Smooth muscle cell (in vitro differentiated cells): ENCODE measurements around the gene AP5M1. TPM values are rescaled to one million over a fixed set of nuclear protein-coding genes. Genes with fewer than 3 reads are reported as not detected.

Experiments
- DNase-seq: peaks from one replicate; lab custom pipeline; 2025; ENCODE audit not compliant: unreplicated experiment; lab: John Stamatoyannopoulos, UW
- H2AFZ ChIP-seq: fragments of 200-600 bp; sonication (generic); 2 replicates; pipeline ENCODE4 v1.6.0; 2016; ENCODE audit warnings: antibody characterized with exemption, low read depth, mild to moderate bottlenecking
- H3F3A ChIP-seq: fragments of 200-600 bp; sonication (generic); 2 replicates; pipeline ENCODE4 v1.6.0; 2017; ENCODE audit warnings: antibody characterized with exemption, low read depth
- H3K27ac ChIP-seq: fragments of 200-600 bp; sonication (generic); 2 replicates; pipeline ENCODE4 v1.5.1; 2016; ENCODE audit warnings: low read depth, mild to moderate bottlenecking
- H3K27me3 ChIP-seq: fragments of 200-600 bp; sonication (generic); 2 replicates; pipeline ENCODE4 v1.6.1; 2016; ENCODE audit warnings: low read depth, mild to moderate bottlenecking
- H3K36me3 ChIP-seq: fragments of 200-600 bp; sonication (generic); 2 replicates; pipeline ENCODE4 v1.5.1; 2016; ENCODE audit warnings: low read depth
- H3K4me1 ChIP-seq: fragments of 200-600 bp; sonication (generic); 2 replicates; pipeline ENCODE4 v1.5.1; 2016; ENCODE audit warnings: low read depth
- H3K4me2 ChIP-seq: fragments of 200-600 bp; sonication (generic); 2 replicates; pipeline ENCODE4 v1.6.0; 2016; ENCODE audit warnings: mild to moderate bottlenecking
- H3K4me3 ChIP-seq: fragments of 200-600 bp; sonication (generic); 2 replicates; pipeline ENCODE4 v1.5.1; 2016; ENCODE audit warnings: mild to moderate bottlenecking
- H3K79me2 ChIP-seq: fragments of 200-600 bp; sonication (generic); 2 replicates; pipeline ENCODE4 v1.6.0; 2016; ENCODE audit warnings: low read depth, mild to moderate bottlenecking
- H3K9ac ChIP-seq: fragments of 200-600 bp; sonication (generic); 2 replicates; pipeline ENCODE4 v1.6.0; 2016; ENCODE audit warnings: low read depth
- H3K9me3 ChIP-seq: fragments of 200-600 bp; sonication (generic); replicated peaks from 2 replicates; pipeline ENCODE4 v1.5.1; 2016; ENCODE audit warnings: low read depth
- H4K20me1 ChIP-seq: fragments of 200-600 bp; sonication (generic); 2 replicates; pipeline ENCODE4 v1.6.0; 2016; ENCODE audit warnings: low read depth
- CTCF ChIP-seq: fragments of 200-600 bp; sonication (generic); IDR thresholded peaks from 2 replicates; pipeline ENCODE4 v1.5.1; 2017; ENCODE audit warnings: borderline replicate concordance, mild to moderate bottlenecking, antibody characterized with exemption; ENCODE audit not compliant: insufficient read depth, poor library complexity, severe bottlenecking
- WGBS: methylation state at CpG from one replicate; pipeline ENCODE4 v1.1.7; 2016; ENCODE audit warnings: low lambda C conversion rate; 5-methylcytosine and 5-hydroxymethylcytosine counted together
- polyA plus RNA-seq: library from polyadenylated mRNA; unstranded; fragments of >200 nt; fragmentation: Nextera tagmentation; extraction: Ambion mirVana; gene quantifications from 2 replicates; pipeline ENCODE4 v1.2.1, GENCODE V29; 2016
- total RNA-seq: library from RNA; depleted of rRNA; stranded (reverse); fragments of >200 nt; gene quantifications from 2 replicates; pipeline ENCODE4 v1.2.3, GENCODE V29; 2014

Gene AP5M1
- total and polyA plus RNA-seq, 2 experiments from 2014 or later: 15.7 to 21.7 TPM

- Histone ChIP-seq H3K4me1 (peaks cover 64% of the 10 kb centered on the region), H3F3A (no peaks in the 10 kb centered on the region), H3K9me3 (no peaks in the 10 kb centered on the region), H2AFZ (no peak overlapping the region), H3K27me3 (no peaks in the 10 kb centered on the region), H3K4me2 (no peak overlapping the region), H3K4me3 (no peak overlapping the region), H4K20me1 (no peaks in the 10 kb centered on the region), H3K27ac (no peak overlapping the region), H3K79me2 (no peaks in the 10 kb centered on the region), H3K36me3 (no peaks in the 10 kb centered on the region), H3K9ac (no peak overlapping the region)
- no peak for DNase-seq
- TF ChIP-seq CTCF: peak; percentile 48
- 97% methylated on average over 1 of the region's 1 CpG for WGBS
Observed at GRCh38 chr14:57293866-57294837, 25.4 kb downstream of the AP5M1 start.

GRCh38 chr14:57295239-57295638, 26.5 kb downstream of the AP5M1 start:
- Histone ChIP-seq H3K27me3 (no peaks in the 10 kb centered on the region), H3K9ac (no peak overlapping the region), H3K4me1 (peaks cover 58% of the 10 kb centered on the region), H4K20me1 (no peaks in the 10 kb centered on the region), H3K4me2 (no peak overlapping the region), H3K4me3 (no peak overlapping the region), H3K79me2 (no peaks in the 10 kb centered on the region), H3F3A (no peaks in the 10 kb centered on the region), H3K36me3 (no peaks in the 10 kb centered on the region), H3K27ac (no peak overlapping the region), H3K9me3 (no peaks in the 10 kb centered on the region), H2AFZ (no peak overlapping the region)
- no peak for DNase-seq
- WGBS: 72% methylated on average over 1 of the region's 1 CpG
- TF ChIP-seq CTCF: no peak

GRCh38 chr14:57297852-57298251, 29.1 kb downstream of the AP5M1 start:
- Histone ChIP-seq H3K4me2 (no peak overlapping the region), H4K20me1 (no peaks in the 10 kb centered on the region), H2AFZ (no peak overlapping the region), H3K4me1 (peaks cover 35% of the 10 kb centered on the region), H3F3A (no peaks in the 10 kb centered on the region), H3K27ac (no peak overlapping the region), H3K27me3 (no peaks in the 10 kb centered on the region), H3K9me3 (no peaks in the 10 kb centered on the region), H3K9ac (no peak overlapping the region), H3K36me3 (no peaks in the 10 kb centered on the region), H3K4me3 (no peak overlapping the region), H3K79me2 (no peaks in the 10 kb centered on the region)
- 93% methylated on average over 4 of the region's 4 CpGs for WGBS
- DNase-seq: no peak
- TF ChIP-seq CTCF: no peak
